GM23248 (cell line): Measurements from ENCODE around the gene LAMA2.

ENCODE experiments used
- EZH2 ChIP-seq: fragments of 200-600 bp; sonication (generic); IDR thresholded peaks from 2 replicates; pipeline ENCODE4 v1.6.1; 2018; ENCODE audit warnings: antibody characterized with exemption, mild to moderate bottlenecking; ENCODE audit not compliant: insufficient read depth, poor library complexity, severe bottlenecking
- EZH2phosphoT487 ChIP-seq: fragments of 200-600 bp; sonication (generic); IDR thresholded peaks from 2 replicates; pipeline ENCODE4 v1.6.1; 2018; ENCODE audit warnings: antibody characterized with exemption, moderate library complexity, mild to moderate bottlenecking, low read depth; ENCODE audit not compliant: insufficient read depth

DNA sequence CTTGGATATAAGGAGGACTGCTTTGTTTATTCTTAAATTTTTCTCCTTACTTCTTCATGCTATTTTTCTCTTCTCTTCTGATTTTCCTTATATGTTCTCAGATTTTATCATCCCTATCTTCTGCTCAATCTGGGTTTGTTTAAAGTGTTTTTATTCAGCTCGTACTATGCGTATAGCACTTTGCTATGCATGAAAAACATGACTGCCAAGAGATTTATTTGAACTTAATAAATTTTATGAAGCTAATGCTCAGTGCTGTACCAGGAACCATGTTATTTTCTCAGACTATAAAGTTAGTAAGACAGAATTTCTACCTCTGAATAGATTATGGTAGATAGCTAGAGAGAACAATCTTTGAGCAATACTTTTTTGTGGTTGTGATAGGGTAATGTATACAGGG lies 305.9 kb downstream of the LAMA2 start:
- TF ChIP-seq EZH2 = no peak
- no peak for TF ChIP-seq EZH2phosphoT487
